GM19351 (cell line): Measurements from ENCODE around the gene DKC1.
"Not testable (repeated sequence)": the region's sequence is repeated elsewhere in the genome, so short reads cannot be mapped to it uniquely, and the experiment has no call there.

Source experiments
- ATAC-seq: cut with Tn5 transposase; IDR thresholded peaks from one replicate; pipeline ENCODE4 v1.9.1; 2021; ENCODE audit warnings: mild to moderate bottlenecking, moderate library complexity; ENCODE audit not compliant: unreplicated experiment

Gene DKC1

GRCh38 chrX:154817048-154817618 lies 54.5 kb downstream of the DKC1 start:
- not testable (repeated sequence) for ATAC-seq

- ATAC-seq, result peak; percentile 49
Measured at GRCh38 chrX:154818916-154819770, 56.5 kb downstream of the DKC1 start.

GRCh38 chrX:154819771-154820341 lies 57.2 kb downstream of the DKC1 start:
- ATAC-seq, result peak; percentile 77

- no peak for ATAC-seq
Measured at GRCh38 chrX:154821523-154821922, 58.9 kb downstream of the DKC1 start.

- no peak for ATAC-seq
Measured at GRCh38 chrX:154822029-154822428, 59.4 kb downstream of the DKC1 start.

- ATAC-seq, result no peak
Measured at GRCh38 chrX:154824638-154825037, 62.0 kb downstream of the DKC1 start.

GRCh38 chrX:154825586-154825985 lies 62.9 kb downstream of the DKC1 start:
- not testable (repeated sequence) for ATAC-seq
